Measurements from ENCODE around the gene DENND5A.

The DENND5A gene

GRCh38 chr11:9182180-9182871, 82.8 kb downstream of the DENND5A start:
- Histone ChIP-seq H3K27ac (no peak overlapping the region), H3K4me3 (ENCODE audit: low read depth in 1 of 2, low read length in 1 of 2) (no peak overlapping the region), H3K36me3 (peaks cover 79% of the 10 kb centered on the region), H3K27me3 (no peaks in the 10 kb centered on the region), H3K4me1 (ENCODE audit: control insufficient read depth in 1 of 2, insufficient read depth in 1 of 2, low read depth in 1 of 2, low read length in 1 of 2) (no peaks in the 10 kb centered on the region), H3K9me3 (no peaks in the 10 kb centered on the region)
- TF ChIP-seq, protein P1, sequence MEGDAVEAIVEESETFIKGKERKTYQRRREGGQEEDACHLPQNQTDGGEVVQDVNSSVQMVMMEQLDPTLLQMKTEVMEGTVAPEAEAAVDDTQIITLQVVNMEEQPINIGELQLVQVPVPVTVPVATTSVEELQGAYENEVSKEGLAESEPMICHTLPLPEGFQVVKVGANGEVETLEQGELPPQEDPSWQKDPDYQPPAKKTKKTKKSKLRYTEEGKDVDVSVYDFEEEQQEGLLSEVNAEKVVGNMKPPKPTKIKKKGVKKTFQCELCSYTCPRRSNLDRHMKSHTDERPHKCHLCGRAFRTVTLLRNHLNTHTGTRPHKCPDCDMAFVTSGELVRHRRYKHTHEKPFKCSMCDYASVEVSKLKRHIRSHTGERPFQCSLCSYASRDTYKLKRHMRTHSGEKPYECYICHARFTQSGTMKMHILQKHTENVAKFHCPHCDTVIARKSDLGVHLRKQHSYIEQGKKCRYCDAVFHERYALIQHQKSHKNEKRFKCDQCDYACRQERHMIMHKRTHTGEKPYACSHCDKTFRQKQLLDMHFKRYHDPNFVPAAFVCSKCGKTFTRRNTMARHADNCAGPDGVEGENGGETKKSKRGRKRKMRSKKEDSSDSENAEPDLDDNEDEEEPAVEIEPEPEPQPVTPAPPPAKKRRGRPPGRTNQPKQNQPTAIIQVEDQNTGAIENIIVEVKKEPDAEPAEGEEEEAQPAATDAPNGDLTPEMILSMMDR (IDR thresholded peaks at IDR 0.05), result no peak

GRCh38 chr11:9180784-9181183, 84.4 kb downstream of the DENND5A start:
- H3K27ac ChIP-seq, result no peak overlapping the region
- TF ChIP-seq, protein P1 (IDR thresholded peaks at IDR 0.05), result no peak
- no peaks in the 10 kb centered on the region for H3K4me1 ChIP-seq (ENCODE audit: control insufficient read depth in 1 of 2, insufficient read depth in 1 of 2, low read depth in 1 of 2, low read length in 1 of 2)
- H3K27me3 ChIP-seq, result no peaks in the 10 kb centered on the region
- peaks cover 80% of the 10 kb centered on the region for H3K36me3 ChIP-seq
- no peak overlapping the region for H3K4me3 ChIP-seq (ENCODE audit: low read depth in 1 of 2, low read length in 1 of 2)
- no peaks in the 10 kb centered on the region for H3K9me3 ChIP-seq

GRCh38 chr11:9179141-9179540, 86.0 kb downstream of the DENND5A start:
- TF ChIP-seq, protein P1 (IDR thresholded peaks at IDR 0.05), result no peak
- no peak overlapping the region for H3K27ac ChIP-seq
- peaks cover 83% of the 10 kb centered on the region for H3K36me3 ChIP-seq
- no peaks in the 10 kb centered on the region for H3K4me1 ChIP-seq (ENCODE audit: control insufficient read depth in 1 of 2, insufficient read depth in 1 of 2, low read depth in 1 of 2, low read length in 1 of 2)
- H3K4me3 ChIP-seq (ENCODE audit: low read depth in 1 of 2, low read length in 1 of 2), result no peak overlapping the region
- H3K27me3 ChIP-seq, result no peaks in the 10 kb centered on the region
- no peaks in the 10 kb centered on the region for H3K9me3 ChIP-seq

- peaks cover 80% of the 10 kb centered on the region for H3K36me3 ChIP-seq
- no peaks in the 10 kb centered on the region for H3K4me1 ChIP-seq (ENCODE audit: control insufficient read depth in 1 of 2, insufficient read depth in 1 of 2, low read depth in 1 of 2, low read length in 1 of 2)
- no peaks in the 10 kb centered on the region for H3K27me3 ChIP-seq
- no peak overlapping the region for H3K4me3 ChIP-seq (ENCODE audit: low read depth in 1 of 2, low read length in 1 of 2)
- TF ChIP-seq, protein P1 (IDR thresholded peaks at IDR 0.05), result no peak
- H3K27ac ChIP-seq, result no peak overlapping the region
- H3K9me3 ChIP-seq, result no peaks in the 10 kb centered on the region
Measured at GRCh38 chr11:9178716-9179115, 86.4 kb downstream of the DENND5A start.

GRCh38 chr11:9177438-9178091, 87.6 kb downstream of the DENND5A start:
- Histone ChIP-seq H3K27me3 (no peaks in the 10 kb centered on the region), H3K36me3 (peaks cover 80% of the 10 kb centered on the region), H3K27ac (no peak overlapping the region), H3K4me1 (ENCODE audit: control insufficient read depth in 1 of 2, insufficient read depth in 1 of 2, low read depth in 1 of 2, low read length in 1 of 2) (no peaks in the 10 kb centered on the region), H3K9me3 (no peaks in the 10 kb centered on the region), H3K4me3 (ENCODE audit: low read depth in 1 of 2, low read length in 1 of 2) (no peak overlapping the region)
- TF ChIP-seq, protein P1 (IDR thresholded peaks at IDR 0.05), result no peak
